Inflammatory macrophage treated with lipopolysaccharide for 1 hour (primary cell): ENCODE results near the gene NECAB2.

Experiments used
- DNase-seq, 2 donors: peaks; one replicate each; pipeline ENCODE4 v3.0.0-alpha.2; 2020 to 2022

Gene NECAB2

DNA sequence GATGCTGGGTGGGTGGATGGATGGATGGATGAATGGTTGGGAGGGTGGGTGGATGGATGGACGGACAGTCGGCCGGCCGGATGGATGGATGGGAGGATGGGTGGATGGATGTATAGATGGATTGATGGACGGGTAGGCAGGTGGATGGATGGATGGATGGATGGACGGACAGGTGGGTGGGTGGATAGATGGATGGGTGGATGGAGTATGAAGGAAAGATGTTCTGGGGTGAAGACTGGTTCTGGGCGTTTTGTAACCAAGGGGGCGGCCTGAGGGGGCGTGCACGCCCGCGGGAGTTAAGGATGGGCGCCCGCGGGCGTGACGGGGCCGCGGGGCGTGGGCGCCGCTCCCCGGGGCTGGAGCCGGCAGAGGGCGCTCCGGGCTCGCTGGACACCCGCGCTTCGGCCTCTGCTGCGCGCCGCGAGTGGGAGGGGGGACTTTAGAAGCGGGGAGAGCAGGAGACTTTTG, at the start of gene NECAB2:
Gene NECAB2, plus strand, starts transcription at position 407 of the 468 bp plus-strand sequence. CDS start 405 bp downstream, outside the sequence.
- peak; percentile 26 to 62 for DNase-seq

DNA sequence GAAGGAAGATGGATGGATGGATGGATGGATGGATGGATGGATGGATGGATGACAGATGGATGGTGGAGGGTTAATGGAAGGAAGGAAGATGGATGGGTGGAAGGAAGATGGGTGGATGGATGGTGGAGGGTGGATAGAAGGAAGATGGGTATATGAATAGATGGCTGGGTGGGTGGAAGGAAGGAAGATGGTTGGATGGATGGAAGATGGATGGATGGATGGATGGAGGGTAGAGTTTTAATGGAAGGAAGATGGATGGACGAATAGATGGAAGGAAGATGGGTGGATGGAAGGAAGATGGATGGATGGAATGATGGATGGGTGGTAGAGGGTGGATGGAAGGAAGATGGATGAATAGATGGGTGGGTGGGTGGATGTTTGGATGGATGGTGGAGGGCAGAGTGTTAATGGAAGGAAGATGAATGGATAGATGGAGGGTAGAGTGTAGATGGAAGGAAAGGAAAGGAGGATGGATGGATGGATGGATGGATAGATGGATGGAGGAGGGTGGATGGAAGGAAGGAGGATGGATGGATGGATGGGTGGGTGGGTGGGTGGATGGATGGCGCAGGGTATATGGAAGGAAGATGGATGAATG, 47.1 kb upstream of the NECAB2 start:
- no peak for DNase-seq

DNA sequence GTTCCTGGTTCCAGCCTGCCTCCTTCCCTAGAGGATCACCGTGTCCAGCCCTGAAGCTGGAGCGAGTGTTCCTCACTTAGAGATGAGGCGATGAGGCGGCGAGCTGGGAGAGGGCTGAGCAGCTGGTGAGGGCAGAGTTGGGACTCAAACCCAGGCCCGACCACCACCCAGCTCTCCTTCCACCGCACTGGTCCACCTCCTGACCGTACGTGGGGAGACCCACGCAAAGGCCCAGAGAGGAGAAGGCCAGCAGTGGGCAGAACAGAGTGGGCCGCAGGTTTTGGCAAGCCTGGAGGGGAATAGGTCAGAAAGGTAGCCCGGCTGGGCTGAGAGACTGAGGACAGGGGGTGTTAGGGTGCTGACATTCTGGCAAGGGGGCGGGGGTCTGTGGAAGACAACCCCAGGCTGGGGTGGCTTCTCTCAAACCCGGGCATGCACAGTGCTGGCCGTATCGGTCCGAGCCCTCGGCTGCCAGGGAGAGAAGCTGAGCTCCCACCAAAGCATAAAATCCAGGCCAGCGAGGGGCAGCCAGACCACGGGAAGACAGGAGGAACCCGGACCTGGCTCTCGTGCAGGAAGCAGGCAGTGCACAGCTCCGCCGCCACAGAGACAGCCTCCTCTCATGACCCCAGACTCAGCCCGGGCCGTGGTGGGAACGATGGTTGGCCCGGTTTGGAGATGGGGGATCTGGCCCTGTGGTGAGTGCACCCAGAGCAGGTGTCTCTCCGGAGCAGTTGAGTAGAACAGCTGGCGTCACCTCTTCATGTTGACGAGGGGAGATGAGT, 44.3 kb upstream of the NECAB2 start:
- no peak for DNase-seq

DNA sequence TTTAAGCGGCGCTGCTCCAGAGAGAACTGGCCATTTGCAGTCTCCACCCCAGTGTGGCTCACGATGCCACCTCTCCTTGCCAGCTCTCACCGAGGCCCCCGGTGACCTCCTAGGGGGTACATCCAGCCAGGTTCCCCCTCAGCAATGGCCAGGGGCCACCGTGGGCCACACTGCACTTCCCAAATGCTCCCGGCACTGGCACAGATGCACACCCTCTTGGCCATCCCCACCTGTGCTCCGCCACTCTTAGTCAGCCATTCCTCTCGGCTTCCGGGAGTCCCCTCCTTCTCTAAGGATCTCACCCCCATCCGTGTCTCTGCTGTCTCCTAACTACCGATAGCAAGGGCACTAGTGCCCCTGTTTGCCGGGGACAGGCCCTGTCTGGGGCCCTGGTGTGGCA, 43.4 kb upstream of the NECAB2 start:
- DNase-seq: no peak

DNA sequence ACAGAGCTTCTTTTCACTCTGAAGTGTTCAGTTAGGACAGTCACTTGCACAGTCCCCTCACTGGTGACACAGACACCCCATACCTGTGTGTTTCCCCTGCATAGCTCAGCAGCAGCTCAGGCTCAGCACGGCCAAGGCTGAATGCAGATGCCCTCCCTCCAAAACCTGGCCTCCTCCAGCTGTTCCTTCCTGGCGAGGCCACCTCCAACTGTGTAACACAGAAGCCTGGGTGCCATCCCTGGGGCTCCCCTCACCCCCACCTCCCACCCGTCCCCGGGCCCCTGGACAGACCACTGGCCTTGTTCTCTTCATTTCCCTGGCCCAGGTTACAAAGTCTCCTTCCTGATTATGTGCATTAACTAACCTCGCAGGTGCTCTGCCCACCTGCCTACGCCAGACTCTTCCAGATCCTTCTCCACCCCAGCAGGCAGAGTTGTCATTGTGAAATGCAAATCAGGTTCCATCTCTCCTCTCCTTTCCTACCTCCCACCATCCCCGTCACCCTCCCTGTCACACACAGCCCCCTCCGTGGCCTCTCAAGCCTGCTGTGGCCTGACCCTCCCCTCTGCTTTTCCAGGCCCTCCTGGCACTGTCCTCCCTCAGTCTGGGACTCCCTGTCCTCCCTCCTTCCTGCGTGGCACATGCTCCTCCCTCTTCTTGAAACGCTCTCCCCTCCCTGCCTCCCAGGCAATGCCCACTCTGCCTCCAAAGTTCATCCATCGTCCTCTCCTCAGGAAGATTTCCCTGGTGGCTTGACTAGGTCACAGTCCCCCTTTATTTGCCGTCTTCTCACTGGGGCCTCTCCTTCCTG, 42.7 kb upstream of the NECAB2 start:
- DNase-seq: no peak

DNA sequence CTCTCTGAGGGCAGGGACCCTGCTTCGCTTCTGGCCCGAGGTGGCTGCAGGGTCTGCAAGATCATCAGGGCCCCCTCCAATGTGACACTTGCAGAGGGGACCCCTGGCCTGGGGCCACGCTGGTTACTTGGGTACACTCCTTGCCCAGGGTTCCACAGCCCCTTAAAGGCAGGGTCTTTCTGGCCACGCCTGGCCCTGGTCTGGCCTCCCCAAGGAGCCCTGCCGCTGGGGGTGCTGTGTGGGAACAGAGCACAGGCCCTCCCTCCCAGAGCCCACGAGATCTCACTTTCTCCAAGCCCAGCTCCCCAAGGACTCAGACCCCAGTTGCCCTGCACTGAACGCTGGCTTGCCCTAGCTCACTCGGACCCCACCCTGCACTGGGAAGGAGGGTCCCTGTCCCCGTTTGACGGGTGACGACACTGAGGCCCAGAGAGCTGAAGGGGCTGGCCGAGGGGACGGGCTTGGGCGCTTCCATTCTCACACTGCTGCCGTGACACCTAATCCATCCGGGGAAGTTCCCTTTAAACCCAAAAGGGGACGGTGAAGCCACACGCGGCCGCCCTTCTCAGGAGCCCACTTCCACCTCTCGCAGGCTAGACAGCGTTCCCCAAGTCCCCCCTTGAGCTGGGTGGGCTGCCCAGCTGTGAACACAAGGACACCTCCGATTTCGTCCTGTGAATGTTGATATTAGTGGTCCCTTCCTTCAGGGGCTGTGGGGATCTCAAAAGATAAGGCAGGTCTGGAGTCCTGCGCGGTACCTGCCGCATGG, 41.9 kb upstream of the NECAB2 start:
- DNase-seq: no peak

DNA sequence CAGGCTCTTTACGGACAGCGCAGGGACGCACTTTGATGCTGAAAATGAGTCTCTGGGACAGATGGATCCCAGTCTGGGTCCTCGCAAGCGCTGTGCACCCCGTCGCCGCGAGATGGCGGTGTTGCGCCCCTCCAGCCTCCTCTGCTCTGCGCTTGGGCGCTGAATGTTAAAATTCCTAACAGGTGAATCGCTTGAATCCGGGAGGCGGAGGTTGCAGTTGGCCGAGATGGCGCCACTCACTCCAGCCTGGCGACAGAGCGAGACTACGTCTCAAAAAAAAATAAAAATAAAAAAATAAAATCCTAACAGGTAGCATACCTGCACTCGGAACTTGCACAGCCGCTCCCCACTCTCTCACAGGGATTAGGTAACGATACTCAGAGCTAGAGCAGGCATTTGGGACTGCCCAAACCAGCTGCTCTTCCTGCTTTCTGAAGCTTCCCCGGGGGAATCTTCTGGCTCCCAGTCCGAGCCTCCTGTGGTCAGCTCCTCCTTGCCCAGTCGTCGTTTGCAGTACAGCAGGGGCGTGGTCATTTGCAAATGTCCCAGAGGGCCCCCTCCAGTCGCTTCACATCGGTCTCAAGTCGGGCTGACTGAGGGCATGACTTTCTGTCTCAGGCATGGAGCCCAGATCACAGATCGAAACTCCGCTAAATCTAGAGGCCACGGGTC, 41.2 kb upstream of the NECAB2 start:
- peak; percentile 16 to 69 for DNase-seq

DNA sequence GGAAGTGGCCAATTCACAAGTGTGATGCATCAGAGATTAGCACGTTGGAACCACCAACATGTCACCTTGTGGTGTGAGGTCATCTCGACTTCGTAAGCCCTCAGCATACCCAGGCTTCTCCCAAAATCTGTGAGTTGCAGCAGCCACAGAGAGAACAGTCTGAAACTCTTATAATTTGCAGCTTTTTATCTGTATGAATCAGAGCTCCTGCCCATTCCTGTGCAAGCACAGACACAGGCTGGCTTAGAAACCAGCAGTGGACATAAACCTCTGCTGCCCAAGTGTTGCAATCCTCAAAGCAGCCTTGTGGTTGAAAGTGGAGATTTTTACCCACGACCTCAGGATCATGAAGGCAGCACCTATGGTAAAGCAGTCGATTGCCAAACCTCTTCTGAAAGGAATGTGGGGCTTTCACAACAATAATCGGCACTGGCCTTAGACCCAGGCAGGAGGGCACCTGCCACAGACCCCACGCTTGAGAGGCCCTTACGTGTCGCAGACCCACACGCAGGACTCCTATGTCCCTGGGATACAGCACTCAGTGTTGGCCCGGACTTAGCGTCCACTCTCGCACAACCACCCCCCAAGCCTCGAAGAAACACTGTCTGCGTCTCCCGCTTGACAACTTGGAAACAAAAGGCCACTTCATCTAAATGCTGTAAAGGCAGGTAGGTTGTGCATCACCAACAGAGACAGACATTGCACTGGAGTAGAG, 39.5 kb upstream of the NECAB2 start:
- no peak for DNase-seq

DNA sequence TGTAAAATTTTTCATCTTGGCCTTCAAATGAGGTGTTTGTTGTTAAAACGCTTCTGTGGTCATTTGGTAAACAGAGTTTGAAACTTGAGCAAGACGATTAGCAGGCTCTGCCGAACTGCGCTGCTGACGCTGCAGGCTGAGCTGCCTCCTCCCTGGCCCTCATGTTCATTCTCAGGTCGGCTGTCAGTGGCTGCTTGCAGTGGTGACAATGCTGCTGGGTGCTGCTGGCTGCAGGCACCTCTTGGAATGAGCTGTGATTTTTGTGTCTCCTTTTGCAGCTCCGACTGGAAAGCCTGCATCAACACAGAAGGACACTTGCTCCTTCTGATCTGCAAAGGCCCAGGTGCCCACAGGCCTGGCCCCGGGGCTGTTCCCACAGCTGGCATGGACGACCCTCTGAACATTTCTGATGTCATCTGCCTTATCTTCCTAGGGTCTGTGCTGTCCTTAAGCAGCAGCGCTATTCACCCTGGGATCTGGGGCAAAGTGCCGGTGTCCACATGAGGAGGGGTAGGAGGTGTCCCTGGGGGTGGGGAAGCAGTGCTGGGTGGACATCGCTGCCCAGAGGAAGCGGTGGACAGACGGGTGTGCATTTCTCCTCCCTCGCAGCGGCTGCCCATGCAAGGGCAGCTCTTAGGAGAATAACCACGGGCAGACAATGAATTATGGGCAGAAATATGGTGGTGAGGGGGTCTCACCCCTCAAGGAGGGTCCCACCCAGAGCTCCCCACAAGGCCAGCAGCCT, 38.1 kb upstream of the NECAB2 start:
- DNase-seq: no peak

DNA sequence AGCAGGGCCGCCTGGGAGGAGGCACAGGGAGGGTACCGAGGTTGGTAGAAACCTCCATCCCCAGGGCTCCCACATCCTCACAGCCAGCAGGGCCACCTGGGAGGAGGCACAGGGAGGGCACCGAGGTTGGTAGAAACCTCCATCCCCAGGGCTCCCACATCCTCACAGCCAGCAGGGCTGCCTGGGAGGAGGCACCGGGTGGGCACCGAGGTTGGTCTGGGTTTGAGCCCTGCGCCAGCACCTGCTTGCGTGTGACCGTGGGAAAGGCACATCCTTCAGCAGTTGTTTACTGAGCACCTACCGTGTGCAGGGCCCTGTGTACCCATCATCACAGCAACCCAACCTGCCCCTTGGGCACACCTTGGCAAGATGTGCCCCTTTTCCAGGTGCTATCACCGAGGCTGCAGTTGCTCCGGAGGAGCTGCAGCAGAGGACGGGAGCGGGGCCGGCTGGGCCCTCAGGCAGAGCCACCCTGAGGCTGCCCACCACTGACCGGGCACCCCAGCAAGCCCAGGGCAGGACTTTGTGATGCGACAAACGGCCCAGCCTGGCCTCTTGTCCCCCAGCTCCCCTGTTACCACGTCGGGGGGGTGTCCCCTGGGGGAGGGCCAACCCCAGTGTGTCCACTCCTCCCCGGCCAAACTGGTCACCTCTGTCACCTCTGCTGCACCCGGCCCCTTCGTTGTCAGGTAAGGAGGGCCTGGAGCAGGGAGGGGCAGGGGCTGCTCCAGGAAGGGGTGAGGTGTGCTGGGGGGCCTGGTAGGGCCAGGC, 37.1 kb upstream of the NECAB2 start:
- no peak for DNase-seq

DNA sequence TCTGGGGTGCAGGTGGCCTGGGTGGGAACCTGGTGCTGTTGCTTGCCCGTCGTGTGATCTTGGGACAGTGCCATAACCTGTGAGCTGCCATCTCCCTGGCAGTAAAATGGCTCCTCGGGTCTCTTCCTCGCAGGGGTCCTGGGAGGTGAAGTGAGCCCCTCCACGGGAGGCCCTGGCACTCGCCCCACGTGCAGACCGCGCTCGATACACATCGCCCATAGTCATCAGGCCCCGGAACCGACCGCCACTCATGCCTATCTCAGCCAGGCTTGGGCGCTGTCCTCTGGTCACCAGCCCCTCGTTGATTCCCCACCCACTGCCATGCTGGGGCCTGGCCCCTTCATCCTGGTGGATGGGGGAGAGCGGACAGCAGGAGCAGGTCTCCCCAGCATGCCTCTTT, 36.5 kb upstream of the NECAB2 start:
- no peak for DNase-seq

DNA sequence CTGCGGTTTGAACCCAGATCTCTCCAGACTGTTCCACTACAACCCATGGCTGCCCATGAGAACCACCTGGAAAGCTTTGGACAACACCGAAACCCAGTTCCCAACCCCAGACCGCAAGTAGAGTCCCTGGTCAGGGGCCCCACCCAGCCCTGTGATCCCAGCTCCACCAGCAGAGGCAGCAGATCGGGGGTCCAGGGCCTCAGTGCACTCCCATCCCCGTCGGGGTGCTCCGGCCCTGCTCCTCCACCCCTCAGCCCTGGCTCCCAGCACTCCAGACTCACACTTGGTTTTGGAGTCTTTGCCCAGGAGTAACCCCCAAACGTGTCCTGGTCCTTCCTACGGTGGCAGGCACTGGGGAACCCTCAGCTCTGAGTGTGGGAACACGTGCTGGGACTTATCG, 35.7 kb upstream of the NECAB2 start:
- DNase-seq: no peak

DNA sequence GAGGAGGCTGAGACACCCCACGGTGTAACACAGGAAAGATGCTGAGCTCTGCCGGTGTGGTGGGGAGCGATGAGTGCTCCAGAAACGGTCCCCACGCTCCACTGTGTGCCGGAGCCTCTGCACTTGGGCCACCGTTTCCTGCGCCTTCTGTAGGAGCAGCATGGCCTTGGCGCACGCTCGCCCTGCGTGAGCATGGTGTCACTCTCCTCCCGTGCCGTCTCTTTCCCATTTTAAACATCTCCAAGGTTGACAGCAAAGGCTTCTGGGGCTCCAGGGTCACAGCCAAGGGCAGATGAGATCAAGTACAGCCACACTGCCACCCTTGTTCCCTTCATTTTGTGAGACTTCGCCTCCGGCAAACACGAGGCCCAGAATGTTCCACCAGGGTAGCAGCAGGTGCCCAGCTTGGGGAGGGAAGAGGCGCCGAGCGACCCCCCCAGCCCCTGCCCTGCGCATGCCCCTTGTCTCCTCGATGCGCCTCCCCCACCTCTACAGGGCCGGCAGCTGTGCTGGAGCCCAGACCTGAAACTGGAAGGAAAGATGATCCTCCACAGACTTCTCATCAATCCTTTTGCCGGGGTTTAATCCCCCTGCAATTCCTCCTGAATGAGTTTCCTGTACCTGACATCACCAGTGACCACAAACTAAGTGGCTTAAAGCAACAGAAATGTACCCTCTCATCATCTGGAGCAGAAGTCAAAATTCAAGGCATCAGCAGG, 34.9 kb upstream of the NECAB2 start:
- no peak for DNase-seq

DNA sequence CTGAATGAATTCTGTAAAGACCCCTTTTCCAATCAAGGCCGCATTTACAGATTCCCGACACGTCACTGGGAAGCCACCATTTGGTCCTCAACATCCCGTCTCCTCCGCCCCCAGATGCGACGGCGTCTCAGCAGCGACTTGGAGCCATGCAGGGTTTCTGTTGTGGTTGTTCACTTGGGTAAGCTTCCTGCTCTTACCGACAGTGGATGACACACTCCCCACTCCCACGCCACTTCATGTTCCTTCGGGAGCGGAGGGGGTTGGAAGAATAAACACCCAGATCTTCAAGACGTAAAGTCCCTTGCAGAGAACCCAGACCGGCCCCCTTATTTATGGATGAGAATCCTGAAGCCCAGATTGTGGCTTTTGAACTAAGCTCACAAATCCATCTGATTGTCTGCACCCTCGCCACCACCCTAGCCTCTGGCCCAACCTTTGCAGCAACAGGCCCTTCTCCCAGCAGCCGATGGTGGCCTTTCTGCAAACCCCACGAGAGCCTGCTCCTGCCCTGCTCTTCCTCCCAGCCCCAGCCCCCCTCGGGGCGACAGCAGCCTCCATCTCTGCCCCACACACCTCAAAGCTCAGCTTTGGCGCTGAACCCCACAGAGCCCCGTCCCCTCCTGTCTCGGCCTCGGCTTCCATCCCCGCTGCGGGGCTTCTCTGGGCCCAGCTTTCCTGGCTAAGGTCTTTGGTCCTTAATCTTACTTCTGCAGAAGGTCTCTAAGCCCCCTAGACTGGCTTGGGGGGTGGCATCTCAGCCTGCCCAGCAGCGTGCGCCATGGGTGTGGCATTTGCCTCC, 34.0 kb upstream of the NECAB2 start:
- DNase-seq: peak; percentile 1 to 45

DNA sequence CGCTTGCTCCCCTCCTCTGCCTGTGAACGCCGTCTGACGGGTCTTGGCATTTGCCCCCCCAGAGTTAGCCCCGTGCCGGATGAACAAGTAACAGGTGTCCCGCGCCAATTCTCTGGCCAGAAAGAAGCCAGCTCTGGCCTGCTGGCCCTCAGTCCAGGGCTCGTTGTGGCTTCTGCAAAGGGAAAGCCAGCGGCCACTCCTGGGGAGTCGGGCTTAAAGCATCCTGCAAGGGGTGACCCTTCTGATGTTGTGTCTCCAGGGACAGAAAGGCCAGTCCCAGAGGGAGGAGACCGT, 33.4 kb upstream of the NECAB2 start:
- DNase-seq: no peak

DNA sequence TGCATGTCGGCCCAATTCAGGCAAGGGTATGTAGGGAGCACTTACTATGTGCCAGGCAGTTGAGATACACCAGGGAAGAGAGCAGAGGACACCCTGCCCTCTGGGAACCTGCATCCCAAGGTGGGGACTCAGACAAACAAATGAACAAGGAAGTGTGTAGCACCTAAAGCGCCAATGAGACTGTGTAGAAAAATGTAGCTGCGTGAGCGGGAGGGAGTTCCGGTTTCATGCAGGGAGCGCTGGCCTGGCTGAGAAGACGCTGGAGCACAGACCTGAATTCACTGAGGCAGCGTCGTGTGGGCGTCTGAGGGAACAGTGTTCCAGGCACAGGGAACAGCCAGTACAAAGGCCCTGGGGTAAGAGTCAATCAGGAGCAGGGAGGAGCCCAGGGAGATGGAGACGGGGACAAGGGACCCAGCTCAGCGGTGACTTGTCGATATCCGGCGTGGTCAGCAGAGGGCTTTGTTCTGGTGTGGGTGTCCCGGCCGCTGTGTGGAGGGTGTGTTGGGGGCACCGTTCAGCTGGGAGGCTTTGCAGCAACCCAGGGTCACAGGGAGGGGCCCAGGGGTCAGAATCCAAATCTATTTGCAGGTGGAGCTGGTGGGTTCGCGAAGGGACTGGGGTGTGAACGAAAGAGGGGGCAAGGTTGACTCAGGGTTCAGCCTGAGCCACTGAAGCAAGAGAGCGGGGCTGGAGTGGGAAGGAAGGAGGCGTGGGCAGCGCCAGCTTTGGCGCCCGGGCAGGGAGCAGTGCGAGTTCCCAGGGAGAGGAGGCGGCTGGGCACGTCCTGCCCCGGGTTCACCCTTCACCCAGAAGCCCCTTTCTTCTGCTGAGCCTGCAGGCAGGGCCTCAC, 32.8 kb upstream of the NECAB2 start:
- no peak for DNase-seq

DNA sequence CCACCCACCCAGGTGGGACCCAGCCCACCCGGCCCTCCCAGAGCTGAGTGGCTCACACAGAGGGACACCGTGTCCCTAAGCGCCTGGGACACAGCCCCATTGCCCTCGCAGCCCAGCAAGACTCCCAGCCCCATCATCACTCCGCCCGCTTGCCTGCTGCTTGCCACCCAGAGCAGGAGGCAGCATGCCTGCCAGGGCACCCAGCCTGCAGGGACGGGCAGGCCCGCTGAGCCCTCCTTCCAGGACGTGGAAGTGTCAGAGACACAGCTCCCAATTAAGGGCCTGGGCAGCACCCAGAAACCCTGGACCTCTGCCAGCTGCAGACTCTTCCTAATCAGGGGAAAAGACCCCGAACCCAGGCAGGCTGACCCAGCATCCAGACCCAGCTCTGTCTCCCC, 32.2 kb upstream of the NECAB2 start:
- no peak for DNase-seq
